Liver (tissue), 9 donors: ENCODE measurements around the gene BAMBI. TPM values are rescaled to one million over a fixed set of nuclear protein-coding genes. Genes with fewer than 3 reads are reported as not detected.
A peak's percentile ranks its signal among the peaks of the same experiment; 100 is the strongest.

Source experiments
- DNase-seq: peaks from one replicate; pipeline ENCODE4 v3.0.0-alpha.2; 2017; ENCODE audit warnings: low spot score
- H3K27ac ChIP-seq, 2 donors: one replicate each; pipeline ENCODE4 v1.7.0; 2013; ENCODE audit warnings: inconsistent platforms in 2 of 2, low read length in 2 of 2, control low read depth in 1 of 2, low read depth in 1 of 2, mild to moderate bottlenecking in 1 of 2
- H3K27me3 ChIP-seq, 4 donors: one replicate each; pipeline versions ENCODE4 v1.6.1 to v1.7.0; 2013; ENCODE audit warnings: low read length in 3 of 4, inconsistent platforms in 1 of 4, mild to moderate bottlenecking in 1 of 4, moderate library complexity in 1 of 4; ENCODE audit not compliant: control insufficient read depth in 4 of 4, insufficient read depth in 4 of 4
- H3K36me3 ChIP-seq, 4 donors: one replicate each; pipeline versions ENCODE4 v1.6.1 to v1.7.0; 2013; ENCODE audit warnings: low read length in 3 of 4, mild to moderate bottlenecking in 3 of 4, low read depth in 1 of 4, moderate library complexity in 1 of 4; ENCODE audit not compliant: control insufficient read depth in 4 of 4, insufficient read depth in 3 of 4
- H3K4me1 ChIP-seq, 4 donors: one replicate each; pipeline versions ENCODE4 v1.6.1 to v1.7.0; 2013; ENCODE audit warnings: low read length in 3 of 4, mild to moderate bottlenecking in 3 of 4, moderate library complexity in 1 of 4; ENCODE audit not compliant: control insufficient read depth in 4 of 4, insufficient read depth in 4 of 4
- H3K4me3 ChIP-seq, 3 donors: one replicate each; pipeline versions ENCODE4 v1.6.1 to v1.7.0; 2013; ENCODE audit warnings: low read length in 3 of 3, control low read depth in 1 of 3, low read depth in 1 of 3, mild to moderate bottlenecking in 1 of 3
- H3K9ac ChIP-seq, 2 donors: one replicate each; pipeline ENCODE4 v1.7.0; 2013; ENCODE audit warnings: low read length in 2 of 2, mild to moderate bottlenecking in 2 of 2, moderate library complexity in 2 of 2, control low read depth in 1 of 2, low read depth in 1 of 2
- H3K9me3 ChIP-seq, 4 donors: one replicate each; pipeline versions ENCODE4 v1.6.1 to v1.7.0; 2013; ENCODE audit warnings: low read length in 3 of 4; ENCODE audit not compliant: control insufficient read depth in 4 of 4
- ATF3 ChIP-seq: IDR thresholded peaks from 2 replicates; pipeline ENCODE4 v1.6.1; 2016; ENCODE audit warnings: antibody characterized with exemption
- CTCF ChIP-seq: fragments of 150-350 bp; IDR thresholded peaks from 2 replicates; pipeline ENCODE4 v1.5.1; 2017; ENCODE audit warnings: improper control_type of control experiment, low read depth, low read length; ENCODE audit not compliant: missing input control
- EGR1 ChIP-seq, 2 donors: IDR thresholded peaks; 2 replicates each; pipeline ENCODE4 v1.6.1; 2016 to 2018; ENCODE audit warnings: antibody characterized with exemption in 2 of 2, low read depth in 2 of 2
- FOXA1 ChIP-seq: IDR thresholded peaks from 2 replicates; pipeline ENCODE4 v1.6.1; 2016; ENCODE audit warnings: antibody characterized with exemption
- FOXA2 ChIP-seq: IDR thresholded peaks from 2 replicates; pipeline ENCODE4 v1.6.1; 2016; ENCODE audit warnings: antibody characterized with exemption
- GABPA ChIP-seq, 2 donors: IDR thresholded peaks in 1 of 2; conservative IDR thresholded peaks in 1 of 2; 2 replicates each; pipeline ENCODE4 v1.6.1; 2016; ENCODE audit warnings: antibody characterized with exemption in 2 of 2, mild to moderate bottlenecking in 1 of 2, moderate library complexity in 1 of 2
- HNF4A ChIP-seq, 2 donors: conservative IDR thresholded peaks; 2 replicates each; pipeline ENCODE4 v1.6.1; 2016; ENCODE audit warnings: antibody characterized with exemption in 2 of 2, mild to moderate bottlenecking in 2 of 2
- HNF4G ChIP-seq: IDR thresholded peaks from 2 replicates; pipeline ENCODE4 v1.6.1; 2016; ENCODE audit warnings: antibody characterized with exemption
- JUND ChIP-seq, 2 donors: IDR thresholded peaks; 2 replicates each; pipeline ENCODE4 v1.6.1; 2016; ENCODE audit warnings: antibody characterized with exemption in 2 of 2
- MAX ChIP-seq: IDR thresholded peaks from 2 replicates; pipeline ENCODE4 v1.6.1; 2016; ENCODE audit warnings: antibody characterized with exemption
- NR2F2 ChIP-seq: IDR thresholded peaks from 2 replicates; pipeline ENCODE4 v1.6.1; 2016; ENCODE audit warnings: antibody characterized with exemption
- RAD21 ChIP-seq, 2 donors: IDR thresholded peaks; 2 replicates each; pipeline ENCODE4 v1.6.1; 2016; ENCODE audit warnings: antibody characterized with exemption in 2 of 2, mild to moderate bottlenecking in 2 of 2
- REST ChIP-seq: IDR thresholded peaks from 2 replicates; pipeline ENCODE4 v1.6.1; 2016; ENCODE audit warnings: antibody characterized with exemption, mild to moderate bottlenecking
- RXRA ChIP-seq, 2 donors: IDR thresholded peaks; 2 replicates each; pipeline ENCODE4 v1.6.1; 2017 to 2018; ENCODE audit warnings: antibody characterized with exemption in 2 of 2, mild to moderate bottlenecking in 1 of 2
- SP1 ChIP-seq: IDR thresholded peaks from 2 replicates; pipeline ENCODE4 v1.6.1; 2018; ENCODE audit warnings: antibody characterized with exemption, mild to moderate bottlenecking
- TAF1 ChIP-seq: conservative IDR thresholded peaks from 2 replicates; pipeline ENCODE4 v1.6.1; 2016; ENCODE audit warnings: antibody characterized with exemption, mild to moderate bottlenecking
- YY1 ChIP-seq: IDR thresholded peaks from 2 replicates; pipeline ENCODE4 v1.6.1; 2016; ENCODE audit warnings: antibody characterized with exemption, mild to moderate bottlenecking
- ZBTB33 ChIP-seq: IDR thresholded peaks from 2 replicates; pipeline ENCODE4 v1.6.1; 2016; ENCODE audit warnings: antibody characterized with exemption
- WGBS: extraction: QIAGEN DNeasy Blood & Tissue Kit; methylation state at CpG from one replicate; pipeline ENCODE4 v1.1.7; 2013; 5-methylcytosine and 5-hydroxymethylcytosine counted together
- polyA plus RNA-seq, 2 donors: library from polyadenylated mRNA; stranded (reverse) in 1 of 2; unstranded in 1 of 2; fragments of 200-250 nt in 1 of 2; fragments of >200 nt in 1 of 2; fragmentation: Nextera tagmentation in 1 of 2; extraction: Ambion mirVana in 1 of 2; gene quantifications; one replicate each; pipeline versions ENCODE4 v1.2.1 to v1.2.3, GENCODE V29; 2013 to 2015
- total RNA-seq, 2 donors: library from RNA; depleted of rRNA; stranded (reverse); fragments of >200 nt; gene quantifications; one replicate each; pipeline ENCODE4 v1.2.3, GENCODE V29; 2014
- donor health status: healthy.
- donor health status: healthy.
- donor health status: healthy.
- donor health status: healthy.
- donor health status: healthy.

BAMBI gene
- total and polyA plus RNA-seq, 4 donors, result 4.6 to 10.6 (median 5.1) TPM

- no peaks in the 10 kb centered on the region for H3K9me3 ChIP-seq
- DNase-seq, result peak; percentile 42
- H3K36me3 ChIP-seq, result no peaks in the 10 kb centered on the region
- no peak overlapping the region for H3K9ac ChIP-seq
- no peaks in the 10 kb centered on the region for H3K27me3 ChIP-seq
- TF ChIP-seq HNF4A (conservative IDR thresholded peaks at IDR 0.05) (peak in 1 of 2 donors; percentile 9), FOXA2 (no peak), ATF3 (no peak), JUND (IDR thresholded peaks at IDR 0.05) (no peak), RAD21 (IDR thresholded peaks at IDR 0.05) (peak in 1 of 2 donors; percentile 20)
- H3K4me3 ChIP-seq, result peak overlapping the region; percentile 42 to 57 (median 47)
- H3K27ac ChIP-seq, result peak overlapping the region in 1 of 2 donors; percentile 23
- peaks cover 0 to 12% (median 7%) of the 10 kb centered on the region in 4 donors for H3K4me1 ChIP-seq
- WGBS, result 3% methylated on average over 46 of the region's 46 CpGs
These were observed 44.9 kb downstream of the BAMBI start for GRCh38 chr10:28722065-28722803.

GRCh38 chr10:28728366-28728765 is 51.0 kb downstream of the BAMBI start:
- no peak for DNase-seq
- no peak overlapping the region for H3K4me3 ChIP-seq
- no peak for TF ChIP-seq JUND (IDR thresholded peaks at IDR 0.05)
- no peak for TF ChIP-seq FOXA1
- TF ChIP-seq ATF3, result no peak
- TF ChIP-seq NR2F2, result no peak
- TF ChIP-seq RAD21 (IDR thresholded peaks at IDR 0.05), result no peak
- TF ChIP-seq GABPA (IDR thresholded peaks at IDR 0.05 in 1 of 2, conservative IDR thresholded peaks at IDR 0.05 in 1 of 2), result no peak
- no peak for TF ChIP-seq RXRA (IDR thresholded peaks at IDR 0.05)
- TF ChIP-seq EGR1 (IDR thresholded peaks at IDR 0.05; ENCODE audit: low read depth in 2 of 2), result no peak
- TF ChIP-seq YY1, result no peak
- TF ChIP-seq HNF4A (conservative IDR thresholded peaks at IDR 0.05), result no peak
- TF ChIP-seq FOXA2, result no peak
- TF ChIP-seq CTCF, result no peak
- TF ChIP-seq TAF1, result no peak
- no peak for TF ChIP-seq ZBTB33
- TF ChIP-seq REST, result no peak
- no peak for TF ChIP-seq SP1
- no peak for TF ChIP-seq MAX
- TF ChIP-seq HNF4G, result no peak
- no peak overlapping the region for H3K27ac ChIP-seq
- 93% methylated on average over 1 of the region's 1 CpG for WGBS
- H3K9ac ChIP-seq, result no peak overlapping the region
- H3K4me1 ChIP-seq, result peaks cover 0 to 5% (median 0%) of the 10 kb centered on the region in 4 donors
- H3K36me3 ChIP-seq, result no peaks in the 10 kb centered on the region
- no peaks in the 10 kb centered on the region for H3K9me3 ChIP-seq
- no peaks in the 10 kb centered on the region for H3K27me3 ChIP-seq
